Measurements from ENCODE around the gene PTPRG.

PTPRG gene

GRCh38 chr3:62277986-62278385, 716.6 kb downstream of the PTPRG start:
- no peak for DNase-seq (ENCODE audit: low read depth)

- DNase-seq (ENCODE audit: low read depth) = peak; percentile 4
Observed at GRCh38 chr3:62281726-62282125, 720.4 kb downstream of the PTPRG start.

GRCh38 chr3:62284442-62284841, 723.1 kb downstream of the PTPRG start:
- DNase-seq (ENCODE audit: low read depth) = no peak

GRCh38 chr3:62287392-62287927, 726.1 kb downstream of the PTPRG start:
- DNase-seq (ENCODE audit: low read depth) = no peak

- no peak for DNase-seq (ENCODE audit: low read depth)
Observed at GRCh38 chr3:62289922-62290321, 728.6 kb downstream of the PTPRG start.

- no peak for DNase-seq (ENCODE audit: low read depth)
Observed at GRCh38 chr3:62293051-62293780, 731.8 kb downstream of the PTPRG start.

GRCh38 chr3:62295571-62295970, 734.2 kb downstream of the PTPRG start:
- DNase-seq (ENCODE audit: low read depth) = no peak

GRCh38 chr3:62300617-62301016, 739.2 kb downstream of the PTPRG start:
- DNase-seq (ENCODE audit: low read depth) = no peak

GRCh38 chr3:62312201-62312600, 750.8 kb downstream of the PTPRG start:
- DNase-seq (ENCODE audit: low read depth) = no peak

GRCh38 chr3:62316525-62316924, 755.2 kb downstream of the PTPRG start:
- no peak for DNase-seq (ENCODE audit: low read depth)

GRCh38 chr3:62318365-62318751, 757.0 kb downstream of the PTPRG start:
- no peak for DNase-seq (ENCODE audit: low read depth)

GRCh38 chr3:62318752-62319569, 757.6 kb downstream of the PTPRG start:
- peak; percentile 88 for DNase-seq (ENCODE audit: low read depth)

GRCh38 chr3:62319570-62320243, 758.3 kb downstream of the PTPRG start:
- no peak for DNase-seq (ENCODE audit: low read depth)

GRCh38 chr3:62323241-62323640, 761.9 kb downstream of the PTPRG start:
- no peak for DNase-seq (ENCODE audit: low read depth)

GRCh38 chr3:62325896-62326295, 764.5 kb downstream of the PTPRG start:
- DNase-seq (ENCODE audit: low read depth) = no peak

- DNase-seq (ENCODE audit: low read depth) = no peak
Observed at GRCh38 chr3:62329971-62330370, 768.6 kb downstream of the PTPRG start.

- no peak for DNase-seq (ENCODE audit: low read depth)
Observed at GRCh38 chr3:62332017-62332416, 770.6 kb downstream of the PTPRG start.

- DNase-seq (ENCODE audit: low read depth) = peak; percentile 18
Observed at GRCh38 chr3:62332835-62333244, 771.5 kb downstream of the PTPRG start.

GRCh38 chr3:62335196-62335595, 773.8 kb downstream of the PTPRG start:
- DNase-seq (ENCODE audit: low read depth) = no peak

GRCh38 chr3:62343755-62344154, 782.4 kb downstream of the PTPRG start:
- DNase-seq (ENCODE audit: low read depth) = no peak

Measured in EH (cell line).